Fibroblast of skin of left biceps (primary cell): ENCODE measurements around the gene ZNF629.

Source experiments
- DNase-seq, 2 experiments: peaks; one replicate each; pipeline ENCODE4 v3.0.0-alpha.2; 2013; ENCODE audit warnings: low read depth in 2 of 2

ZNF629 gene

GRCh38 chr16:30786115-30786935 lies 680 bp downstream of the ZNF629 start:
- no peak for DNase-seq

DNA sequence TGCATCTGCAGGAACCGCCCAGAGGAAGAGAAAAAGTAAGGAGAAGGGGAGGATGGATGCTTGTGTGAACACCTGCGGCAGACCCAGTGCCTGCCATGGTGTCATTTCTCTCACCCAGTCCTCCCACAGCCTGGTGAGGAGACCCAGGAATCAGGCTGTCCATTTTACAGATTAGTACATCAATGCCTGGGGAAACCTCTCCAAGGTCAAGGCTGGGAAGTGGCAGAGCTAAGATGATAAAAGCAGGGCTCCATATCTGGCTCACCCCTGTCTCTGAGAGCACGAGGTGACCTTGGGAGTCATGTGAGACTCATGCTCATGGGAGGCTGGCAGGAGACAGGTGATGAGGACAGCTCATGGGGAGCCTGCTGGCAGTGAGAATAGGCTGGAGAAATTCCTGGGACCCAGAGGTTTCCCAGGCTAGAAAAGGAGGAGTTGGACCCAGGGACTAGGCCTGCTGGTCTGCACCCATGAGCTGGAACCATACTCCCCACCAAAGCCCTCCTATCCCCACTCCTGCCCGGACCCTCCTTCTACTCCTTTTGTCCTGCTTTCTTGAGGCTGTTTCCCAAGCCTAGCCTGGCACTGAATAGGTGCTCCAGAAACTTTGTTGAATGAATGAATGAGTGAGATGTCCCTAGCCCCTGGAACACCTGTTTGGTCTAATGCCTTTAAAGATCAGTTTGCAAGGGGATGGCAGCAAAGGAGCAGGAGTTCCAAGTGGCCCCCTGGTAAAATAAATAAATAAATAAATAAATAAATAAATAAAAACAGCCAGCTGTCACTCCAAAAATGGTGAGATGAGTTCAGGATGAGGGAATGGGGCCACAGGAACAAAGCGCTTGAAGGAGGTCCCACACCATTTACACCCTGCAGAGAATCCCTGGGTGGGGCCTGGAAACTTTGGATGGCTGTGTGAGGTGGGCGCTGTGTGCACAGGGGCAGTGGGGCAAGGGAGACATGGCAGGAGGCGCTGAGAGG lies 1.6 kb downstream of the ZNF629 start:
- DNase-seq: no peak

GRCh38 chr16:30784215-30784614 lies 2.8 kb downstream of the ZNF629 start:
- DNase-seq: no peak

DNA sequence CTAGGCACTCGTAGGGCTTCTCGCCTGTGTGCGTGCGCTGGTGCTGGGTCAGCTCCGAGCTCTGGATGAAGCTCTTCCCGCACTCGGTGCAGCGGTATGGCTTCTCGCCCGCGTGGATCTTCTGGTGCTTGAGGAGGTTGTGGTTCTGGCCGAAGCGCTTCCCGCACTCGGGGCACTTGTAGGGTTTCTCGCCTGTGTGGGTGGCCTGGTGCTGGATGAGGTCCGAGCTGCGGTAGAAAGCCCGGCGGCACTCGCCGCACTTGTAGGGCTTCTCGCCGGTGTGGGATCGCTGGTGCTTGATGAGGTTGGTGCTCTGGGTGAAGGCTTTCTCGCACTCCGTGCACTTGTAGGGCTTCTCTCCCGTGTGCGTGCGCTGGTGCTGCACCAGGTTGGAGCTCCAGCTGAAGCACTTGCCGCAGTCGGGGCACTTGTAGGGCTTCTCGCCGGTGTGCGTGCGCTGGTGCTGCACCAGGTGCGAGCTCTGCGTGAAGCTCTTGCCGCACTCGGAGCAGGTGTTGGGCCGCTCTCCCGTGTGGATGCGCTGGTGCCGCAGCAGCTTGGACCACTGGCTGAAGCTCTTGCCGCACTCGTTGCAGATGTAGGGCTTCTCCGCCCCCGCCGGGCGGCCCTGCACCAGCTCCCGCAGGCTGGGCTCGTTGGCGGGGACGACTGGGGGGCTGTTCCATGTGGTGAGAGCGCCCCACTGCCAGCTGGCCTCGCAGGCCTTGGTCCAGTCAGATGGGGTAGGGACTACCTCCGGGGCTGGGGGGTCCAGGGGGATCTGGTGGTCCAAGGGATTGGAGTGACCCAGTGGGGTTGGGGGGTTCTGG lies 3.5 kb downstream of the ZNF629 start:
- DNase-seq: no peak

GRCh38 chr16:30782486-30783279 lies 4.3 kb downstream of the ZNF629 start:
- no peak for DNase-seq

DNA sequence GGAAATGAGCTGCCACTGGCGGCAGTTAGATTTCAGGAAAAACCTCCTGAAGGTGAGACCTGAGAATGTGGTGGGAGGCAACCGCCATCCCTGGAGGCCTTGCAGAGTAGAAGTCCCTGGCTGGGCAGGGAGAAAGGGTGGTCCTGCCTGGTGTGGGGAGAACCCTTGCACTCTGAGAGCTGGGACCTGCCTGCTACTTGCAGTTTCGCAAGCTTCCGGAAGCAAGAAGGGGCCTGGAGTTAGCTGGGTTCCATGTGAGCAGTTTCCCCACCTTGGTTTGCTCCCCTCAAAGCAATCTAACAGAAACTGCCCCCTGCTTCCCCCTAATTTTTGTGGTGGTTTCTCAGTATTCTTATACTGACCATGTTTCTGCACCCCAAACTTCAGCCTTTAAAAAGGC lies 6.5 kb downstream of the ZNF629 start:
- no peak for DNase-seq

- no peak for DNase-seq
Observed at GRCh38 chr16:30780021-30780420, 7.0 kb downstream of the ZNF629 start.

DNA sequence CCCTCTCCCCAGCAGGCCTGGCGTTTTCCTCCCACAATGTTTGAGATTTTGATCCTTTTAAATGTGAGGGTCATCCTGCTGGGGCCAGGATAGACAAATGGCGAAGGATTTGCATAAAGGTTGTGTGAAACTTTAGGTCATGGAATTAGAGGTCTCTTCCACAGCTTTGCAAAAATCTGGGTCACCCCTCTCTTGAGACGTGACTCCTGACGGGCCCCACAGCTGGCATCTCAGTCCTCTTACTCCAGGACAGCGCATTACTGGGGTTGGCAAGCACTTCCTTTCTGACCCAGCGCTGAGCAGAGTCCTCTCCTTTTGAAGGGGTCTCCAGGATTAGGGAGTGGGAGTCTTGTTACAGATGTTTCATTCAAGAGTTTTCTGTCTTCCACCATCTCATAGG lies 7.4 kb downstream of the ZNF629 start:
- no peak for DNase-seq

- DNase-seq: no peak
Observed at GRCh38 chr16:30778549-30779244, 8.3 kb downstream of the ZNF629 start.

GRCh38 chr16:30777591-30778297 lies 9.3 kb downstream of the ZNF629 start:
- DNase-seq: no peak

- DNase-seq: peak; percentile 34 to 46
Observed at GRCh38 chr16:30775392-30776188, 11.4 kb downstream of the ZNF629 start.

DNA sequence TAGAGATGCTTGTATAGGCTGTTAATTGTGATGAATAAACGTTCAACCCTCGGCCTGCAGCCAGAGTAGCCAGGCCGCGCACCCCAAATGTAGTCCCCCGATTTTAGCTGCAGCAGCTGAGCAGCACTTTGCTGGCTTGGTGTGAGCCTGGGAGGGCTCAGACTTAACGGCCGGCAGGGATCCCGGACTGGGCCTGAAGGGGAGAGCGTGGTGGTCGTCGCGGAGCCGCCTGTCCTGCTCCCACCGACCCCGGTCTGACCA lies 11.9 kb downstream of the ZNF629 start:
- no peak for DNase-seq

- DNase-seq: no peak
Observed at GRCh38 chr16:30774367-30775130, 12.5 kb downstream of the ZNF629 start.

- no peak for DNase-seq
Observed at GRCh38 chr16:30773826-30774225, 13.2 kb downstream of the ZNF629 start.

- no peak for DNase-seq
Observed at GRCh38 chr16:30771726-30772125, 15.3 kb downstream of the ZNF629 start.

- no peak for DNase-seq
Observed at GRCh38 chr16:30769379-30770089, 17.5 kb downstream of the ZNF629 start.

GRCh38 chr16:30768583-30769181 lies 18.3 kb downstream of the ZNF629 start:
- no peak for DNase-seq
